Upper lobe of left lung (tissue), 4 donors: ENCODE results near the gene ASPRV1.

Experiments
- CTCF ChIP-seq, 6 experiments: fragments of 450-650 bp in 4 of 6; fragments of 200-600 bp in 2 of 6; sonication (generic) in 2 of 6; IDR thresholded peaks; one replicate each; pipeline ENCODE4 v1.5.1; 2016 to 2019; ENCODE audit warnings: antibody characterized with exemption in 6 of 6
- EP300 ChIP-seq, 4 donors: sonication (generic); formaldehyde crosslinking; IDR thresholded peaks; one replicate each; pipeline ENCODE4 v1.5.1; 2017; ENCODE audit warnings: antibody characterized with exemption in 4 of 4, control low read depth in 2 of 4
- POLR2A ChIP-seq, 4 donors: fragments of 450-650 bp; IDR thresholded peaks; one replicate each; pipeline ENCODE4 v1.5.1; 2016 to 2017; ENCODE audit warnings: antibody characterized with exemption in 4 of 4, mild to moderate bottlenecking in 2 of 4
- POLR2AphosphoS5 ChIP-seq, 2 donors: sonication (generic); formaldehyde crosslinking; IDR thresholded peaks; one replicate each; pipeline ENCODE4 v1.5.1; 2017; ENCODE audit warnings: antibody characterized with exemption in 2 of 2

DNA sequence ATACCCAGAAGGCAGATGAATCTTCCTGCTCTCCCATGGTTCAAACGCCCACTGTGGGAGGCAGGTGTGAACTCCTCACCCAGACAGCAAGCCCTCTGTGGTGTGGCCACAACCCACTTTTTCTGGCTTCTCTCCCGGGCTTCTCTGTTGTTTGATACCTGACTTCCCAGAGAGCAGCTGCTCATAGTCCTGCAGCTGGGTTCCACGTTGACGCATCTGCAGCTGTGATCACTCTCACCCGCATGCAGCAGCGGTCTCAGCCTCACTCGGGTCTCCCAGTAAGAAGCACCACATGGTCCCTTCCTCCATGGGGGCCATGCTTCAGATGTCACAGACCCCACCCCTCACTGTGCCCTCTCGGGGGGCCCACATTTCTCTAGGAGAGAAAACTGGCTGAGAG is 3.5 kb downstream of the ASPRV1 start:
- TF ChIP-seq CTCF (IDR thresholded peaks at IDR 0.05) (no peak), POLR2AphosphoS5 (IDR thresholded peaks at IDR 0.05) (no peak), POLR2A (IDR thresholded peaks at IDR 0.05) (no peak), EP300 (IDR thresholded peaks at IDR 0.05) (no peak)
